H1 (cell line): ENCODE data around the gene MED13. TPM values are rescaled to one million over a fixed set of nuclear protein-coding genes. Genes with fewer than 3 reads are reported as not detected.

Experiments used
- KDM1A ChIP-seq: fragments of 200-600, 300-600 bp; sonication (generic); IDR thresholded peaks from 2 replicates; pipeline ENCODE4 v1.7.1; 2016; ENCODE audit warnings: mild to moderate bottlenecking, low read length, borderline replicate concordance
- MAFK ChIP-seq: IDR thresholded peaks from 2 replicates; pipeline ENCODE4 v1.6.1; 2012; ENCODE audit warnings: low read depth, mild to moderate bottlenecking, improper control_type of control experiment, low read length
- NANOG ChIP-seq: IDR thresholded peaks from 2 replicates; pipeline ENCODE4 v1.6.1; 2011; ENCODE audit warnings: low read length, low read depth, mild to moderate bottlenecking, inconsistent platforms; ENCODE audit not compliant: insufficient read depth, poor library complexity, severe bottlenecking
- RNF2 ChIP-seq: fragments of 200-900, 300-1000 bp; sonication (generic); IDR thresholded peaks from 2 replicates; pipeline ENCODE4 v1.7.1; 2016; ENCODE audit warnings: borderline replicate concordance, low read depth, mild to moderate bottlenecking, antibody characterized with exemption, low read length; ENCODE audit not compliant: poor library complexity, severe bottlenecking; ENCODE audit errors: missing control alignments
- TCF12 ChIP-seq: IDR thresholded peaks from 2 replicates; pipeline ENCODE4 v1.6.1; 2011; ENCODE audit warnings: low read depth, mild to moderate bottlenecking, low read length
- polyA plus RNA-seq, 7 experiments: library from polyadenylated mRNA; depleted of rRNA in 3 of 7; stranded (reverse) in 5 of 7; unstranded in 2 of 7; fragments of >200 nt in 5 of 7; fragments of 200-250 nt in 2 of 7; gene quantifications; 1 replicate in 5 of 7; 2 replicates in 1 of 7; 4 replicates in 1 of 7; pipeline versions ENCODE4 v1.2.1 to v1.2.3, GENCODE V29; 2011 to 2013; ENCODE audit warnings: missing spikeins in 2 of 7, mixed read lengths in 2 of 7
- total RNA-seq: library from RNA; stranded (reverse); fragmentation: NEBNext Ultra II Directional; extraction: Animal tissue kit (Norgen Biotek cat#: 25700); gene quantifications from 2 replicates; pipeline ENCODE4 v1.2.1, GENCODE V29; 2021
- TF ChIP-seq, protein P1 (sequence below): fragments of 300-600 bp; sonication (generic); IDR thresholded peaks from 2 replicates; pipeline ENCODE4 v1.7.1; 2012; ENCODE audit warnings: low read length, moderate library complexity, mild to moderate bottlenecking, inconsistent platforms; ENCODE audit not compliant: insufficient replicate concordance

Gene MED13
- total and polyA plus RNA-seq, 2 of the 8 experiments (the other 6 are each of a cell fraction or from before 2014, with no cell fraction given): 11.3 to 44.8 TPM

DNA sequence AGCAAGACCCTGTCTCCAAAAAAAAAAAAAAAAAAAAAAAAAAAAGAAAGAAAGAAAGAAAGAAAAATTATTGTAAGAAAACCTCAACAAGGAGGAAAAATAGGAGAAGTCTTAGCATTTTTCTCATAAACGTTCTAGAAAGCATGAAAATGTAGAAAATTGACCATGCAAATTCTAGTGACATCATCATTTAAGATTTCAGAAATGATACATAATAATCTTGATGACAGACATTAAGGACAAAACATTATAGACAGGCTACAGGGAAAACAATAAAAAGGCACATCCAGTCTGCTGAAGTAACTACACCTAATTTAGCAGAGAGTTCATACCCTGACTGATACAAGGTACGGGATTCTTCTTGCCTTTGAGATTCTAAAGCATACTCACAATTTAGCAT is 21.9 kb downstream of the MED13 start (continued):
- TF ChIP-seq, protein P1, sequence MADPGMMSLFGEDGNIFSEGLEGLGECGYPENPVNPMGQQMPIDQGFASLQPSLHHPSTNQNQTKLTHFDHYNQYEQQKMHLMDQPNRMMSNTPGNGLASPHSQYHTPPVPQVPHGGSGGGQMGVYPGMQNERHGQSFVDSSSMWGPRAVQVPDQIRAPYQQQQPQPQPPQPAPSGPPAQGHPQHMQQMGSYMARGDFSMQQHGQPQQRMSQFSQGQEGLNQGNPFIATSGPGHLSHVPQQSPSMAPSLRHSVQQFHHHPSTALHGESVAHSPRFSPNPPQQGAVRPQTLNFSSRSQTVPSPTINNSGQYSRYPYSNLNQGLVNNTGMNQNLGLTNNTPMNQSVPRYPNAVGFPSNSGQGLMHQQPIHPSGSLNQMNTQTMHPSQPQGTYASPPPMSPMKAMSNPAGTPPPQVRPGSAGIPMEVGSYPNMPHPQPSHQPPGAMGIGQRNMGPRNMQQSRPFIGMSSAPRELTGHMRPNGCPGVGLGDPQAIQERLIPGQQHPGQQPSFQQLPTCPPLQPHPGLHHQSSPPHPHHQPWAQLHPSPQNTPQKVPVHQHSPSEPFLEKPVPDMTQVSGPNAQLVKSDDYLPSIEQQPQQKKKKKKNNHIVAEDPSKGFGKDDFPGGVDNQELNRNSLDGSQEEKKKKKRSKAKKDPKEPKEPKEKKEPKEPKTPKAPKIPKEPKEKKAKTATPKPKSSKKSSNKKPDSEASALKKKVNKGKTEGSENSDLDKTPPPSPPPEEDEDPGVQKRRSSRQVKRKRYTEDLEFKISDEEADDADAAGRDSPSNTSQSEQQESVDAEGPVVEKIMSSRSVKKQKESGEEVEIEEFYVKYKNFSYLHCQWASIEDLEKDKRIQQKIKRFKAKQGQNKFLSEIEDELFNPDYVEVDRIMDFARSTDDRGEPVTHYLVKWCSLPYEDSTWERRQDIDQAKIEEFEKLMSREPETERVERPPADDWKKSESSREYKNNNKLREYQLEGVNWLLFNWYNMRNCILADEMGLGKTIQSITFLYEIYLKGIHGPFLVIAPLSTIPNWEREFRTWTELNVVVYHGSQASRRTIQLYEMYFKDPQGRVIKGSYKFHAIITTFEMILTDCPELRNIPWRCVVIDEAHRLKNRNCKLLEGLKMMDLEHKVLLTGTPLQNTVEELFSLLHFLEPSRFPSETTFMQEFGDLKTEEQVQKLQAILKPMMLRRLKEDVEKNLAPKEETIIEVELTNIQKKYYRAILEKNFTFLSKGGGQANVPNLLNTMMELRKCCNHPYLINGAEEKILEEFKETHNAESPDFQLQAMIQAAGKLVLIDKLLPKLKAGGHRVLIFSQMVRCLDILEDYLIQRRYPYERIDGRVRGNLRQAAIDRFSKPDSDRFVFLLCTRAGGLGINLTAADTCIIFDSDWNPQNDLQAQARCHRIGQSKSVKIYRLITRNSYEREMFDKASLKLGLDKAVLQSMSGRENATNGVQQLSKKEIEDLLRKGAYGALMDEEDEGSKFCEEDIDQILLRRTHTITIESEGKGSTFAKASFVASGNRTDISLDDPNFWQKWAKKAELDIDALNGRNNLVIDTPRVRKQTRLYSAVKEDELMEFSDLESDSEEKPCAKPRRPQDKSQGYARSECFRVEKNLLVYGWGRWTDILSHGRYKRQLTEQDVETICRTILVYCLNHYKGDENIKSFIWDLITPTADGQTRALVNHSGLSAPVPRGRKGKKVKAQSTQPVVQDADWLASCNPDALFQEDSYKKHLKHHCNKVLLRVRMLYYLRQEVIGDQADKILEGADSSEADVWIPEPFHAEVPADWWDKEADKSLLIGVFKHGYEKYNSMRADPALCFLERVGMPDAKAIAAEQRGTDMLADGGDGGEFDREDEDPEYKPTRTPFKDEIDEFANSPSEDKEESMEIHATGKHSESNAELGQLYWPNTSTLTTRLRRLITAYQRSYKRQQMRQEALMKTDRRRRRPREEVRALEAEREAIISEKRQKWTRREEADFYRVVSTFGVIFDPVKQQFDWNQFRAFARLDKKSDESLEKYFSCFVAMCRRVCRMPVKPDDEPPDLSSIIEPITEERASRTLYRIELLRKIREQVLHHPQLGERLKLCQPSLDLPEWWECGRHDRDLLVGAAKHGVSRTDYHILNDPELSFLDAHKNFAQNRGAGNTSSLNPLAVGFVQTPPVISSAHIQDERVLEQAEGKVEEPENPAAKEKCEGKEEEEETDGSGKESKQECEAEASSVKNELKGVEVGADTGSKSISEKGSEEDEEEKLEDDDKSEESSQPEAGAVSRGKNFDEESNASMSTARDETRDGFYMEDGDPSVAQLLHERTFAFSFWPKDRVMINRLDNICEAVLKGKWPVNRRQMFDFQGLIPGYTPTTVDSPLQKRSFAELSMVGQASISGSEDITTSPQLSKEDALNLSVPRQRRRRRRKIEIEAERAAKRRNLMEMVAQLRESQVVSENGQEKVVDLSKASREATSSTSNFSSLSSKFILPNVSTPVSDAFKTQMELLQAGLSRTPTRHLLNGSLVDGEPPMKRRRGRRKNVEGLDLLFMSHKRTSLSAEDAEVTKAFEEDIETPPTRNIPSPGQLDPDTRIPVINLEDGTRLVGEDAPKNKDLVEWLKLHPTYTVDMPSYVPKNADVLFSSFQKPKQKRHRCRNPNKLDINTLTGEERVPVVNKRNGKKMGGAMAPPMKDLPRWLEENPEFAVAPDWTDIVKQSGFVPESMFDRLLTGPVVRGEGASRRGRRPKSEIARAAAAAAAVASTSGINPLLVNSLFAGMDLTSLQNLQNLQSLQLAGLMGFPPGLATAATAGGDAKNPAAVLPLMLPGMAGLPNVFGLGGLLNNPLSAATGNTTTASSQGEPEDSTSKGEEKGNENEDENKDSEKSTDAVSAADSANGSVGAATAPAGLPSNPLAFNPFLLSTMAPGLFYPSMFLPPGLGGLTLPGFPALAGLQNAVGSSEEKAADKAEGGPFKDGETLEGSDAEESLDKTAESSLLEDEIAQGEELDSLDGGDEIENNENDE: no peak
- TF ChIP-seq NANOG (no peak), TCF12 (no peak), RNF2 (no peak), KDM1A (no peak), MAFK (no peak)
